Hindlimb muscle (tissue), 1 donor: ENCODE measurements around the gene SREK1. TPM values are rescaled to one million over a fixed set of nuclear protein-coding genes. Genes with fewer than 3 reads are reported as not detected.
"Not testable (repeated sequence)": the region's sequence is repeated elsewhere in the genome, so short reads cannot be mapped to it uniquely, and the experiment has no call there.

Source experiments
- DNase-seq: peaks from one replicate; pipeline ENCODE4 v3.0.0-alpha.2; 2013
- polyA plus RNA-seq: library from polyadenylated mRNA; unstranded; fragments of 120-200 nt; gene quantifications from one replicate; pipeline ENCODE4 v1.2.1, GENCODE V29; 2013; ENCODE audit not compliant: insufficient read length

Gene SREK1, protein sequence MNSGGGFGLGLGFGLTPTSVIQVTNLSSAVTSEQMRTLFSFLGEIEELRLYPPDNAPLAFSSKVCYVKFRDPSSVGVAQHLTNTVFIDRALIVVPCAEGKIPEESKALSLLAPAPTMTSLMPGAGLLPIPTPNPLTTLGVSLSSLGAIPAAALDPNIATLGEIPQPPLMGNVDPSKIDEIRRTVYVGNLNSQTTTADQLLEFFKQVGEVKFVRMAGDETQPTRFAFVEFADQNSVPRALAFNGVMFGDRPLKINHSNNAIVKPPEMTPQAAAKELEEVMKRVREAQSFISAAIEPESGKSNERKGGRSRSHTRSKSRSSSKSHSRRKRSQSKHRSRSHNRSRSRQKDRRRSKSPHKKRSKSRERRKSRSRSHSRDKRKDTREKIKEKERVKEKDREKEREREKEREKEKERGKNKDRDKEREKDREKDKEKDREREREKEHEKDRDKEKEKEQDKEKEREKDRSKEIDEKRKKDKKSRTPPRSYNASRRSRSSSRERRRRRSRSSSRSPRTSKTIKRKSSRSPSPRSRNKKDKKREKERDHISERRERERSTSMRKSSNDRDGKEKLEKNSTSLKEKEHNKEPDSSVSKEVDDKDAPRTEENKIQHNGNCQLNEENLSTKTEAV
- 72.1 TPM for polyA plus RNA-seq

DNA sequence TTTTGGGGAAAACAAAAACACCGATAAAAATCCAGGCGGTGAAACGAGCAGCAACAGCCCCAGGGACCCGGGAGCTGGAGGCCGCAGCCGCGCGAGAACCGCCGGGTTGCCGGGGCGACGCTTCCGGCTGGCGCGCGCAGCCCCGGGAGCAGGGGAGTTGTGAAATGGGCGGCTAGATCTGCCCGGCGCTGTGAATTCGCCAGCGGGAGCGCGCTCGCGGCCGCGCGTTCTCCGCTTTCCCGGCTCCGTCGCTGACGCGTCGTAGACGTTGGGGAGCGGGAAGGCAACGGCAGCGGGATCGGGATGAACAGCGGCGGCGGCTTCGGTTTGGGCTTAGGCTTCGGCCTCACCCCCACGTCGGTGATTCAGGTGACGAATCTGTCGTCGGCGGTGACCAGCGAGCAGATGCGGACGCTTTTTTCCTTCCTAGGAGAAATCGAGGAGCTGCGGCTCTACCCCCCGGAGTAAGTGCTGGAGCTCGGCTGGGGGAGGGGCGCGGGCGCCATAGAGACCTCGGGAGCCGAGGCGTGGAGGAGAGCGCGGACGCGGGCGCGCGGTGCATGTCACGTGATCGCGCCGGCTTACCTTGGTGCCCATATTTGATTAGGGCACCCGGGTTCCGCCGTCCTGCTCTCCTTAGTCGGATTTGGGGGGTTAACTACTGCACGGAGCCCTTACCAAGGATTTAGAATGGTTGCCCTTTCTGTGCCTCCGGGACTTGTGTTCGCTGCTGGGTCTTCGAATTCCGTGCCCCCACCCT is at the start of gene SREK1:
TSS of gene SREK1 (plus strand) at position 227 of the 760 bp plus-strand sequence. CDS start at position 304, 77 bp downstream.
- peak; percentile 99 for DNase-seq

DNA sequence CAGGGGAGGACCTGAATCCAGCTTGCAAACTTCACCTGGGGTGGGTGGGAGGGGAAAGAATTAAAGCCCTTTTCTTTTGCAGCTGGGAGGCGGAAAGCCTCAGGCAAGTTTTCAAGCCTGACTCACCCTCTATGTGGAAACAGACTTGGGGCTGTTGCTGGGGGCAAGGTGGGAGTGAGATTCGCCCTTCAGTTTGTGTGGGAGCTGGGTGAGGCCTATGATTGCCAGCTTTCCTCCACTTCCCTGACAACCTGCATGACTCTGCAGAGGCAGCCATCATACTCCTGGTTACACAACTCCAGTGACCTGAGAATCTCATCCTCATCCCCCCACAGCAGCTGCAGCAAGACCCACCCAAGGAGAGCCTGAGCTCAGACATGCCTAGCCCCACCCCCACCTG is 43.2 kb upstream of the SREK1 start:
- DNase-seq: no peak

DNA sequence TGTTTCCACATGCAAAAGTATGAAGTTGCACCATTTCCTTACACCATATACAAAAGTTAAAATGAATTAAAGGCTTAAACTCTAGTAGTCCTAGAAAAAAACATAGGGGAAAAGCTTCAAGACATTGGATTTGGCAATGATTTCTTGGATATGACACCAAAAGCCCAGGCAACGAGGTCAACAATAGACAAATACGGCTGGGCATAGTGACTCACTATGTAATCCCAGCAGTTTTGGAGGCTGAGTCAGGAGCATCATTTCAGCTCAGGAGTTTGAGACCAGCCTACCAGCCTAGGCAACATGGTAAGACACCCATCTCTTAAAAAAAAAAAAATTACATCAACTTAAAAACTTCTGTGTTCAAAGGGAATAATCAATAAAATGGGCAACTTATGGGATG is 30.9 kb upstream of the SREK1 start:
- no peak for DNase-seq

DNA sequence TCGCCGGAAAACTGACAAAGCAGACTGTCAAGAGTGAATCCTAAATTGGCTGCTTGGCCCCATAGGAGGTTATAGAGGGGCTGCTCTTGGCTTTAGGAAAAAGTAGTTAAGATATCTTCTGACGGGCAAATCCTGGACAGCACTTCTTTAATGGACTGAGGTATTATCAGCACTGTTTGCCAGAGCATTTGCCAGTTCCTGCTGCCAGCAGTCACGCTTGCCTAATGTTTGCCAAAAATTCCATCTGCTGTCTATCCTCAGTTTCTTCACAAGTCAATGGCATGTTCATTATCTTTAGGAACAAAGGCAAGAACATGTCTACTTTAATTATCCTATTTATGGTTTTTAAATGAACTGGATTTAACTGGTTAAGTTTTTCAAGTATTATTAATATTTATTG is 25.8 kb upstream of the SREK1 start:
- DNase-seq: no peak

DNA sequence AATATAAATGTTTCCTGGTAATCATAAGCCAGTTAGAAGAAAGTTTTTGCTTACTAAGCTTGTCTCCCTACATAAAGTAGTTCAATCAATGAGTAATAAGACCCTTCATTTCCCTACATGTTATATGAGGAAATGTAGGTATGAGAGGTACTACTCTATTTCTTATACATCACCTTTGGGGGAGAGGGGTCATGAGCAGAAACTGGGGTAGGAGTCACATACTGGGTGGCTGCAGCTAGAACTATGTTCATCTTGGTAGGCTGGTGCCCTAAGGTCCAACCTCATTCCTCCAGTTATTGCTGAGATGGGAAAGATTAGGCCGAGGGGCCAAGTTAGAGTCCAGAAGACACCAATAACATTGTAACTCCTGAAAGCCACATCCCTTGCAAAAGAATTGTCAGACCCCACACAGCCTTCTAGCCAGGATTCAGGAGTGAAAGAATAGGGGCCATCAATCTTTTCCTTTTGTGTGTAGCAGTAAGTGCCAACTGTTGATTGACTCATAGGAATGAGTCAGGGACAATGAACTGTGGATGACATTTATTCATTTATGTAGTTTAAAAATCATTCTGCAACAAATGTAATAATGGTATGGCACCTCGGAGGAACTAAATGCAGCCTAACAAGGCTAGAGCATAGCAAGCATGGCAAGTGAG is 21.6 kb upstream of the SREK1 start:
- no peak for DNase-seq

DNA sequence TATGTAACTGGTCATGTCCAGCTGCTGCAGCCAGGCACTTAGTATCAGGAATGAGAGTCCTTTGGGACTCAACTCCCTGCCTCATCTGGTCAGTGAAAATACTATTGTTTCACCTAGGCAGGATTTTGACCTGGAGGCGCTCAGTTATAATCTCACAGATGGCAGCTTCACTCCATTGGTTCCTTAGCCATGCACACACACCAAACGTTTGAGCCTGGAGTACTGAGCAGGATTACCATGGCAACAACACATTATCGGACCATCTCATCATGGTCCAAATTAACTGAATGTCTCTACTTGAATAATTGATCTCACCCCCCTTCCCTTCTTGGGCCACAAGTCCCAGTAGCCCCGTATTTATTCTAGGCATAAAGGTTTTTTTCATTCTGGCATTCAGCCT is 15.0 kb upstream of the SREK1 start:
- DNase-seq: no peak

DNA sequence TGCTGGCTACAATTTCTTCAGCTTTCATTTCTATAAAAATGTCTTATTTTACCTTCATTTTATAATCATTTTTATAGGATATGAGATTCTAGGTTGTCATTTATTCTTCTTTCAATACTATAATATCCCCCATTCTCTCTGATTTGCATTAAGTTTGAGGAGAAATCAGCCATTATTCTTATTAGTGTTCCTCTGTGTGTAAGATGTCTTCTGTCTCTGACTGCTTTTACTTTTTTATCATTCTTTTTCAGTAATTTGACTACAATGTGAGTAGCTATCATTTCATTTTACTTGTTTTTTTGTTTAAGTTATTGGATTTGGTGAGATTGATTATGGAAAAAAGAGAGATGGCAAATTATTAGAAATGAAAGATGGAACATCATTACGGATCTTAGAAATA is 13.6 kb upstream of the SREK1 start:
- no peak for DNase-seq

DNA sequence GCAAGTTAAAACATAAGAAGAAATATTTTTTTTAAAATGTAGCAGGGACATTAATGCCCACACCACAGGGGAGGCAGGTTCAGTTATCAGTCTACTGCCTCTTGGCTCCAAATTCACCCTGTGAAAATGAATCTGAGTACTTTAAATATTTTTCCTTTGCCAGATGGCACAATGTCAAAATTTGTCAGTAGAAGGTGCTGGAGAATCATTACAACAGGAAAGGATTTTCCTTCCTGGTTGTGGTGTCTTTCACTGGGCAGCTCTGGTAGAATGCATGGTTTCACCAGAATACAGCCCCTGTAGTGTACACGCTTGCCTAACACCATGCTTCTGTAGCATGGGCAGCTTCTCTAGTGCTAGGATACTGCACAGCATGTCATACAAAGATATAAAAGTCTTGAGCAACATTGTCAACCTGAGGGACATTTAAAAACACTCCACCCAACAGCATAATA is 9.7 kb upstream of the SREK1 start:
- no peak for DNase-seq

DNA sequence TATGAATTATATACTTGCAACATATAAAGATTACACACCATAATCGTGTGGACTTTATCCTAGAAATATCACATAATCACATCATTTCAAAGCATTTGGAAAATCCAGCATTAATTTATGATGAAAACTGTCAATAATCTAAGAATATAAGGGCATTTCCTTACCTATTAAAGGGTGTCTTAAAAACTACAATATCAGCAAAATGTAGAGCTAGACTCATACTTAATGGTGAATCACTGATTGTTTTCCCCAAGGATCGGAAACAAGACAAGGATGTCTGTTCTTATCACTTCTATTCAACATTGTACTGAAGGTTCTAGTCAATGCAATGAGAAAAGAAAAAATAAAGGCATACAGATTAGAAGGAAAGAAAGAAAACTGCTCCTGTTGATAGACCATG is 8.0 kb upstream of the SREK1 start:
- DNase-seq: no peak

DNA sequence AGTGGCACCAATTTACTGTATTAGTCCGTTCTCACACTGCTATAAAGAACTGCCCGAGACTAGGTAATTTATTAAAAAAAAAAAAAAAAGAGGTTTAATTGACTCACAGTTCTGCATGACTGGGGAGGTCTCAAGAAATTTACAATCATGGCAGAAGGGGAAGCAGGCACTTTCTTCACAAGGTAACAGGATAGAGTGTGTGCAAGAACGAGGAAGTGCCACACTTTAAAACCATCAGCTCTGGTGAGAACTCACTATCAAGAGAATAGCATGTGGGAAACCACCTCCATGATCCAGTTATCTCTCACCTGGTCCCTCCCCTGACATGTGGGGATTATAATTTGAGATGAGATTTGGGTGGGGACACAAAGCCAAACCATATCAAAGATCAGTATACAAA is 7.2 kb upstream of the SREK1 start:
- DNase-seq: not testable (repeated sequence)

DNA sequence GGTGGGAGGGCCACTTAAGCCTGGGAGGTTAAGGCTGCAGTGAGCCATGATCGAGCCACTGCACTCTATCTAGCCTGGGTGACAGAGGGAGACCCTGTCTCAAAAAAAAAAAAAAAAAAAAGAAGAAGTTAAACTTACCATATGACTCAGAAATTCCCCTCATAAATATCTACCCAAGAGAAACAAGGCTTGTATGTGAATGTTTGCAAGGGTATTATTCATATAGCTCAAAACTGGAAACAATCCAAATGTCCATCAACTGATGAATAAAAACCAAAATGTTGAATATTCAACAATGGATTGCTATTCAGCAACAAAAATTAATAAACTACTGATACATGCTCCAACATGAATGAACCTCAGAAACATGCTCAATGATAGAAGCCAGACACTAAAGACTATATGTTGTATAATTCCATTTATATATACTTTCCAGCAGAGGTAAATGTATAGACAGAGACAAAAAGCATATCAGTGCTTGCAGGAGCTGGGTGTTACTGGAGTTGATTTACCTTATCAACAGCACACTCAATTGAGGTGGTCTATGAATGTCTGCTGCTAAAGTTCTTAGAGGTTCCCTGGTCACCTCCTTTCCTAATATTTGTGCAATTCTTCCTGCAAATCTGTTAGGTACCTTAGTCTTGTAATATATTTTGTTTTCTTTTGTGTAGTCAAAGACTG is 5.3 kb upstream of the SREK1 start:
- DNase-seq: no peak

DNA sequence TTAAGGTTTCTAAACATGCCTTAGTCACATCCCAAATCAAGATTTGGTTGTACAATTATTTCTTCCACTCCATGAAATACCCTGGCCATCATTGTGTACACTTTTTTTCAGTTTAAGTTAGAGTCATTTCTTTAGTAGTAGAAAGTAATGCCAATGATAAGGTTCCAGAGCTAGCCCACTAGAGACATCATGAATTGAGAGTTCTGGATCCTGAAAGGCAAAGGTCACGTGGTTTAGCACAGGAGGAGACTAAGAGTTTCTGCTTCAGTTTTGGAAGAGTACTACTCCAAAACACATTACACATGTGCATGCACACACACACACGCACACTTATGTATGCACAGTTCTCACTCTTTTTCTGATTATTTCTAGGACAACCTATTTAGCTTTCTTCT is 4.8 kb upstream of the SREK1 start:
- DNase-seq: no peak

DNA sequence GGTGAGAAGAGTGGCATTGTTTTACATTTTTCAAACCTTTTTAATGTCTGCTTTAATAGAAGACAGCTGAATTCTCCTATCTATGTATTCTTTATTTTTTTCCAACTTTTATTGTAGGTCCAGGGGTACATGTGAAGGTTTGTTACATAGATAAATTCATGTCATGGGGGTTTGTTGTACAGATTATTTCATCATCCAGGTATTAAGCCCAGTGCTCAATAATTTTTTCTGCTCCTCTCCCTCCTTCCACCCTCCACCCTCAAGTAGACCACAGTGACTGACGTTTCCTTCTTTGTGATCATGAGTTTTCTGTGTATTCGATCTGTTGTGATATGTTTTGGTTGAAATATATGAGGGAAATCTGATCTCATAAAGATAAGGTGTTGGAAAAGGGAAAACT is 1.7 kb upstream of the SREK1 start:
- DNase-seq: no peak

DNA sequence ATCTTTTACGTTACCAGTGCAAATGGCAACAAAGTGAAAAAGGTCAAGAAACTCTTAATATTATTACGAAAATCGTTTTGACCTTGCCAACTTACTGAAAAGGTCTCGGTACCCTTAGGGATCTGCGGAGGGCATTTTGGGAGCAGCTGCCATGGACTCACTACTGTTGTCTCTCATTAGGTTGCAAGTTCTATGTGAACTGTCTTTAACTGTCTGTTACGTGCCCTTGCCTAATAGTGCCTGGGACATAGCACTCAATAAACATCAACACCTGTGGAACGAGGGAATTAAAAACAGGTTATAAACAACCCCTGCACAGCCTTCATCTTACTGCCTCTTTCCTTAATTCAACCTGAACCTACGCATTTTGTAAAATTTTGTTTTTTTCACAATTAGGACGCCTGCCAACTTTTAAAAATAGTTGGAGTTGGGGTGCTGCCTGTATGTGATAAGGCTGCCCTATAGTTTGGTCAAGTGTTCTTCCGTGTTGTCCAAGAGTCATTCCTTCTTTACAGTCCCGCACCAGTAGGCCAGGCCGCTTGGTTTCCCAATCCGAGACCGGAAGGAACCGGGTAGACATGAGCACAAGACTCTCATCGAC is 527 bp upstream of the SREK1 start:
- no peak for DNase-seq

DNA sequence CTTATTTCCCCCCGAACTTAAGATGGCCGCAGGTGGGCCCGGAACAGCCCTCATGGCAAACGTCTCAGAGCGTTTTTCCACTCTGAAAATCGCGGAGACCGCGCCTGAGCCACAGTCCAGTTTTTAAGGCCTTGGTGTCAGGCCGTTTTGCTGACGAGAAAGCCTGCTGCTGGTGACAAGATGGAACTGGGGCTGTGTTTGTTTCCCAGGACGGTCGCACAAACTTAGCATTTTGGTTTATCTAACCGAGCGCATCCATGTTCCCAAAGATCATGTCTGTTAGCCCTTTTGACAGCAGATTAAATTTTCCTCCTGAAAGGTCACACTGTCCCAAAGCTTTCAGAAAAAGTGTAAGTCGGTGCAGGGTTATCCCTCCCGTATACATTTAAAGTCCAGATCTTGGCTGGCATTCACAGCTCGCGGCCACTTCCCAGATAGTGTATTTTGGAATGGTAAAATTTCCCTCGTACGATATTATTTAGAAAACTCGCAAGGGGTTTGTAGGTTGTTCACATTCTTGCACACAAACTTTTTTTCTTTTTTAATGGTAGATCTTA is 812 bp downstream of the SREK1 start:
- DNase-seq: no peak

DNA sequence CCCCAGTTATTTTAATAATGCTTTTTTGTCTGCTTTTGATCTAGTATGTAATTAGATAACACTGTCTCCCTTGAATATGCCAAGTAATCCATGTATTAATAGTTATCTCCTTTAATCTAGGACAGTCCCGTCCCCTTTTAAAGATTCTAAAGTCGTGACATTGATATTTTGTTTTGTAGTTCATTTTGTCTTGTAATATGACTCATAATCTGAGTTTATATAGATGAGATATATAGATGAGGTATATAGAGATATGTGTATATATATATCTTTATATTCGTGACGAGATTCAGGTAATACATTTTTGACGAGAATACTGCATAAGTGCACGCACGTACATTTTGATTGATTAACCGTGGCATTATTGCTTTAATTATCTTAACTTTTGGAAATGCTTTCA is 1.6 kb downstream of the SREK1 start:
- DNase-seq: no peak

DNA sequence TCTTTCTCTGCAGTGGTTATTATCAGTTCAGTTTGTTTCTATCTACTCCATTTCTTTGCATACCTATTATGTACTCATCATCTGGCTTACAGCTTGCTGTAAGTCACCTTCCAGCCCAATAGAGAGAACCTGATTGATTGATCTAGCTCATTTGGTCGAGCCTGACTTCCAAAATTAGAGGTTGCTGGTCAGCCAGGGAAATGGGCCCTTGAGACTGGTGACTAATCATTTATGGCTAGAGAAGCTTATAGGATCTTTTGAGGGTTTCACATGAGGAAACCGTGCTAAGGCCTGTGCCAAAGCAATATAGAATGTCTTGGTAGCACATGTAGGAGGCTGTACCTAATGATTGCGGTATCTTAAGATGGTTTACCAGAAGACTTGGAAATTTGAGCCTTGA is 5.8 kb downstream of the SREK1 start:
- DNase-seq: no peak

DNA sequence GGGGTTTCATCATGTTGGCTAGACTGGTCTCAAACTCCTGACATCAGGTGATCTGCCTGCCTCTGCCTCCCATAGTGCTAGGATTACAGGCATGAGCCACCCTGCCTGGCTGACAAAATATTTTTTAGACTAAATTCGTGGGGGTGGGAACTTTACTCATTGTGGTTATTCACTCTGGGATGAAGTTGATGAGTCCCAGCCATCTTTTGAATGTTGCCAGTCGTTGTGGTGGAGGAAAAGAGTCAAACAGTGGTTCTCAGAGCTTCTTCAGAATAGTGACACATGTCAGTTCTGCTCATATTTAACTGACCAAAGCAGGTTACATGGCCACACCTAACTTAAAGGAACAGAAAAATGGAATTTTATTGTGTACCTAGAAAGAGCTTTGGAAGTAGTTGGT is 6.9 kb downstream of the SREK1 start:
- no peak for DNase-seq

DNA sequence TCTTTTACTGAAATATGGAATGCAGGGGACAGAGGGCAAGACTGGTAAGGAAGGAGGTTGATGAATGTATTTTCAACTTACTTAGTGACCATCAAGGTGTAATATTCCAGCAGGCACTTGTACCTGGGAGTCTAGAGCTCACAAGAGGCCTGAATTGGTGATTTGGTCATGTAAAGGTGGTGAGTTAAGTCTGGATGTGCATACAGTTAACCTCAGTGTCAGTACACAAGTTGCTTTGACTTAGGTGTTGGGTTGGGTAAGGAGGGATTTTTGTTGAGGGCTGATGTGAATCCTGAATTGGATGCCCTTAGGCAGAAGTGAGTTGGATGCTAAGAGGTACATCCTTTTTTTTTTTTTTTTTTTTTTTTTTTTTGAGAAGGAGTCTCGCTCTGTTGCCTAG is 7.4 kb downstream of the SREK1 start:
- DNase-seq: no peak

DNA sequence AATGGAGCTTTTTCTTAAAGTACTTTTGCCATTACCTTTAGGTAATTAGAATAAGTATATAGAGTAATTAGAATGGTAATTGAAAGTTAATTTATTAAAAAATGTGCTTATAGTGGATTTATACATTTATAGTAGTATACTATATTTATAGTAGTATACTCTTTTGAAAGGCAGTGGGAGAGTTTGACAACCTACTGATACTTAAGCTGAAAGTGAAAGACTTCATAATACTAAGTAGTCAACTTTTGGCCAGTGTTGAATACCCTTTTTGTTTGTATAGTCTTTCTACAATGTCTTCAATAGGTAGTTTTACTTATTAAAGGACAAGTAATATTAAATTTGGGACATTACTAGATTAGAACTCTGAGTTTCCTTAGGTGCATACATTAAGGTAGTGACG is 12.9 kb downstream of the SREK1 start:
- no peak for DNase-seq

DNA sequence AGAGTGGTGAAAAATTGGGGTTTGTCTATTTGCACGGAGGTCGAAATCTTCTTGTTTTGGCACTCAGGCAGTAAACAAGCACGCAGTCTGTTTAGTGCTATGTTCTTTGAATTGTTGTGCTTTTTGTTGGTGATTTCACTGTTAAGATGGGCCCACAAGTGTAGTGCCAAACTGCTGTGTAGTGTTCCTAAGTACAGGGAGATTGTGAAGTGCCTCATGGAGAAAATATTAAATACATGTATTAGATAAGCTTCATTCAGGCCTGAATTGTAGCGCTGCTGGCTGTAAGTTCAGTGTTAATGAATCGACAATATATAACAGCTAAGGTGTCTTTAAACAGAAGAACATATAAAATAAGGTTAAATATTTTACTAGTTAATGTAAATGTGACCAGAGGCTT is 17.3 kb downstream of the SREK1 start:
- DNase-seq: no peak
